Measurements from ENCODE around the gene JAKMIP2. TPM values are rescaled to one million over a fixed set of nuclear protein-coding genes. Genes with fewer than 3 reads are reported as not detected.

JAKMIP2 gene
- total RNA-seq, 4 donors from 2014 or later: 0.45 TPM; not detected in 3

DNA sequence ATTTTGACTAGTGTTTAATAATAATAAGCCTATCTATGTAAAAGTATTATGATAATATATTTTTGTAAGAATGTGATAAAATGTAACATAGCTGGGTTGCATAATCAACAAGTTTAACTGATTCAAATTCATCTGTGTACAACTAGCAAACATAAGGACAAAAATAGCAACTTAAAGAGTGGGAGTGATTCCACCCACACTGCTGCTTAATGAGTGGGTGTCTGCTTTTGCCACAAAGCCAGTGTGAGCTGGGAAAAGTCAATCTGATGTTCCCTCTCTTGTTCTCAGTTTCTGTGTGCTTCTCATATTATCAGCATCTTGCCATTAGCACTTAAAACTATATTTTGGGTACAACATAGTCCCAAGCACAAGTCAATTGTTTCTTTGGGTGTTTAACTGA is 161.5 kb downstream of the JAKMIP2 start:
- Histone ChIP-seq H3K36me3 (no peaks in the 10 kb centered on the region), H3K27ac (no peak overlapping the region), H3K4me1 (no peaks in the 10 kb centered on the region), H3K9me3 (no peaks in the 10 kb centered on the region), H3K27me3 (no peaks in the 10 kb centered on the region), H3K4me3 (no peak overlapping the region)
- DNase-seq (ENCODE audit: low spot score in 2 of 2): no peak
- TF ChIP-seq CTCF (IDR thresholded peaks at IDR 0.05) (no peak), POLR2AphosphoS5 (IDR thresholded peaks at IDR 0.05) (no peak), EP300 (IDR thresholded peaks at IDR 0.05) (no peak)

DNA sequence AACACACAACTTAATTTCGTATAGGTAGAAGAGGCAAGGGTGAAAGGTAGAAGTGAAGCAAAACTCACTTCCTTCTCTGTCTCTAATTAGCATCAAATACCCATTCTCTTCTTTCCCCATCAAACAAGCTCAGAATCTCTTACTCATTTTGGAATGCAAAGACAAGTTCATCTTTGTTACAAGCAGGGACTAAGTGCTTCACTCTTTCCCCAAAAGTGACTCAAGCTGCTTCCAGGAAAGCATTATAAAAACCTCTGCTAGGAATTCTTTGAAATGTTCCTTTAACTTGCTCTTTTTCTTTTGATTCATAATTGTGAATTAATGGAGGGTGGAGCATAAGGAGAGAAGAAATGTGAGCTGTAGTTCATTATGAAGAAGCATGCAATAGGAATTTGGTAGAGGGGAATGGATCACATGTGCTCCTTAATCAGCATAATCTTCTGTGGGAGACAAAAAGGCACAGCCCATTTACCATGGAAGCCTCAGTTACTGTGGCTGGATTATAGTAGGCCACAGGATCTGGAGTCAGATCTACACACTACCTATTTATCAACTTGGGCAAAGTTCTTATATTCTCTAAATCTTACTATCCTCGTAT is 163.1 kb downstream of the JAKMIP2 start:
- 65% methylated on average over 2 of the region's 2 CpGs for WGBS
- no peak for TF ChIP-seq CTCF (IDR thresholded peaks at IDR 0.05)
- no peak for TF ChIP-seq POLR2A (IDR thresholded peaks at IDR 0.05)
- no peak for TF ChIP-seq POLR2AphosphoS5 (IDR thresholded peaks at IDR 0.05)
- no peak for TF ChIP-seq EP300 (IDR thresholded peaks at IDR 0.05)
- no peak for DNase-seq (ENCODE audit: low spot score in 2 of 2)
- Histone ChIP-seq H3K27me3 (no peaks in the 10 kb centered on the region), H3K4me3 (no peak overlapping the region), H3K27ac (no peak overlapping the region), H3K4me1 (no peaks in the 10 kb centered on the region), H3K36me3 (no peaks in the 10 kb centered on the region), H3K9me3 (no peaks in the 10 kb centered on the region)

GRCh38 chr5:147617711-147618350 is 164.7 kb downstream of the JAKMIP2 start:
- no peak for TF ChIP-seq EP300 (IDR thresholded peaks at IDR 0.05)
- TF ChIP-seq CTCF (IDR thresholded peaks at IDR 0.05): no peak
- no peak for TF ChIP-seq POLR2A (IDR thresholded peaks at IDR 0.05)
- TF ChIP-seq POLR2AphosphoS5 (IDR thresholded peaks at IDR 0.05): no peak
- WGBS: 90% methylated on average over 6 of the region's 6 CpGs
- no peaks in the 10 kb centered on the region for H3K9me3 ChIP-seq
- H3K4me1 ChIP-seq: no peaks in the 10 kb centered on the region
- no peaks in the 10 kb centered on the region for H3K27me3 ChIP-seq
- H3K4me3 ChIP-seq: no peak overlapping the region
- DNase-seq (ENCODE audit: low spot score in 2 of 2): no peak
- no peak overlapping the region for H3K27ac ChIP-seq
- H3K36me3 ChIP-seq: no peaks in the 10 kb centered on the region

- 88% methylated on average over 4 of the region's 4 CpGs for WGBS
Observed at GRCh38 chr5:147617191-147617606, 165.3 kb downstream of the JAKMIP2 start.

More at GRCh38 chr5:147617191-147617606, 165.3 kb downstream of the JAKMIP2 start:
- Histone ChIP-seq H3K27me3 (no peaks in the 10 kb centered on the region), H3K4me1 (no peaks in the 10 kb centered on the region), H3K27ac (no peak overlapping the region), H3K9me3 (no peaks in the 10 kb centered on the region), H3K4me3 (no peak overlapping the region), H3K36me3 (no peaks in the 10 kb centered on the region)
- no peak for DNase-seq (ENCODE audit: low spot score in 2 of 2)
- TF ChIP-seq POLR2AphosphoS5 (IDR thresholded peaks at IDR 0.05): no peak
- no peak for TF ChIP-seq CTCF (IDR thresholded peaks at IDR 0.05)
- TF ChIP-seq EP300 (IDR thresholded peaks at IDR 0.05): no peak
- TF ChIP-seq POLR2A (IDR thresholded peaks at IDR 0.05): no peak
